HG02763 (cell line): ENCODE data around the gene F13B.
"Not testable (repeated sequence)": the region's sequence is repeated elsewhere in the genome, so short reads cannot be mapped to it uniquely, and the experiment has no call there.

ENCODE experiments used
- ATAC-seq: cut with Tn5 transposase; IDR thresholded peaks from one replicate; pipeline ENCODE4 v1.9.1; 2021; ENCODE audit warnings: mild to moderate bottlenecking, moderate library complexity; ENCODE audit not compliant: unreplicated experiment

F13B gene

GRCh38 chr1:197066719-197067456 lies at the start of gene F13B:
F13B (minus strand) TSS chr1:197067260; CDS start chr1:197067223, 37 bp downstream.
- no peak for ATAC-seq

GRCh38 chr1:197116156-197116555 lies 49.1 kb upstream of the F13B start:
- ATAC-seq = no peak

- no peak for ATAC-seq
These were observed 39.8 kb upstream of the F13B start for GRCh38 chr1:197106869-197107268.

GRCh38 chr1:197103300-197103699 lies 36.2 kb upstream of the F13B start:
- ATAC-seq = no peak

GRCh38 chr1:197101978-197102377 lies 34.9 kb upstream of the F13B start:
- no peak for ATAC-seq

- ATAC-seq = no peak
These were observed 33.6 kb upstream of the F13B start for GRCh38 chr1:197100677-197101076.

GRCh38 chr1:197099444-197099843 lies 32.4 kb upstream of the F13B start:
- ATAC-seq = no peak

- not testable (repeated sequence) for ATAC-seq
These were observed 29.9 kb upstream of the F13B start for GRCh38 chr1:197096971-197097370.

GRCh38 chr1:197096137-197096536 lies 29.1 kb upstream of the F13B start:
- no peak for ATAC-seq

- no peak for ATAC-seq
These were observed 26.3 kb upstream of the F13B start for GRCh38 chr1:197093226-197093885.

- ATAC-seq = no peak
These were observed 25.5 kb upstream of the F13B start for GRCh38 chr1:197092491-197093023.

- ATAC-seq = no peak
These were observed 16.4 kb upstream of the F13B start for GRCh38 chr1:197083474-197083873.

- no peak for ATAC-seq
These were observed 14.2 kb upstream of the F13B start for GRCh38 chr1:197081117-197081753.

GRCh38 chr1:197080323-197080722 lies 13.3 kb upstream of the F13B start:
- ATAC-seq = no peak

GRCh38 chr1:197076585-197076984 lies 9.5 kb upstream of the F13B start:
- no peak for ATAC-seq

GRCh38 chr1:197073978-197074377 lies 6.9 kb upstream of the F13B start:
- no peak for ATAC-seq

- no peak for ATAC-seq
These were observed 378 bp upstream of the F13B start for GRCh38 chr1:197067457-197067818.

GRCh38 chr1:197066277-197066676 lies 783 bp downstream of the F13B start:
- ATAC-seq = no peak

- ATAC-seq = no peak
These were observed 1.5 kb downstream of the F13B start for GRCh38 chr1:197065559-197065958.

GRCh38 chr1:197063212-197063611 lies 3.8 kb downstream of the F13B start:
- ATAC-seq = peak; percentile 10

- peak; percentile 90 for ATAC-seq
These were observed 4.4 kb downstream of the F13B start for GRCh38 chr1:197062692-197063091.

GRCh38 chr1:197049100-197049499 lies 18.0 kb downstream of the F13B start:
- ATAC-seq = no peak
